ENCODE results near the gene PRKCA.

Gene PRKCA

GRCh38 chr17:66351033-66351432 lies 48.6 kb downstream of the PRKCA start:
- no peak overlapping the region for H3K9ac ChIP-seq
- H3K4me1 ChIP-seq (ENCODE audit: low read depth, poor library complexity, severe bottlenecking): no peaks in the 10 kb centered on the region
- no peak overlapping the region for H3K4me2 ChIP-seq
- H3K36me3 ChIP-seq (ENCODE audit: insufficient read depth): no peaks in the 10 kb centered on the region
- H2AFZ ChIP-seq (ENCODE audit: low read depth): no peak overlapping the region
- H3K27ac ChIP-seq: no peak overlapping the region
- H3K4me3 ChIP-seq (IDR thresholded peaks at IDR 0.05; ENCODE audit: insufficient read depth, low read depth, low read length): no peak overlapping the region
- TF ChIP-seq CTCF (conservative IDR thresholded peaks at IDR 0.05; ENCODE audit: low read depth, low read length): no peak
- H3K27me3 ChIP-seq (ENCODE audit: insufficient read depth, low read depth): no peaks in the 10 kb centered on the region
- H3K79me2 ChIP-seq (ENCODE audit: insufficient read depth, low read depth): no peaks in the 10 kb centered on the region
- H4K20me1 ChIP-seq (ENCODE audit: insufficient read depth): no peaks in the 10 kb centered on the region

DNA sequence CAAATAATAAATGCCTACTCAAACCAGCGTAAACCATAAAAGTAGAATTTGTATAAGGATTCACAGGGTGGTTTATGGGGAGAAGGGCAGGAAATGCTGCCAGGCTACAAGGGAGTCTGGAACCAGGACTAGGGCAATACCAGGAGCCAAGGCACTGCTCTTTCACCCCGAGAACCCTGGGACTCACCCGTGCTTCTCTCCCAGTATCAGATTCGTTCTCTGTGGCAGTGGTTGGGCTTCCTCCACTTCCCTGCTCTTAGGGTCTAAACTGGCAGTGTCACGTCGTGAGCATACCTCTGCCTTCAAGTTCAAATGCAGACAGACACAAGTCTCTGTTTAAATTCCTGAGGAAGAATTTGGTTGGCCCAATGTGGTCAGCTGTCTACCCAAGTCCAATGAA lies 49.3 kb downstream of the PRKCA start:
- no peak for TF ChIP-seq CTCF (conservative IDR thresholded peaks at IDR 0.05; ENCODE audit: low read depth, low read length)
- H3K36me3 ChIP-seq (ENCODE audit: insufficient read depth): no peaks in the 10 kb centered on the region
- no peaks in the 10 kb centered on the region for H3K27me3 ChIP-seq (ENCODE audit: insufficient read depth, low read depth)
- H3K4me1 ChIP-seq (ENCODE audit: low read depth, poor library complexity, severe bottlenecking): no peaks in the 10 kb centered on the region
- H4K20me1 ChIP-seq (ENCODE audit: insufficient read depth): no peaks in the 10 kb centered on the region
- H3K4me2 ChIP-seq: no peak overlapping the region
- H3K9ac ChIP-seq: no peak overlapping the region
- H3K27ac ChIP-seq: no peak overlapping the region
- H3K79me2 ChIP-seq (ENCODE audit: insufficient read depth, low read depth): no peaks in the 10 kb centered on the region
- no peak overlapping the region for H3K4me3 ChIP-seq (IDR thresholded peaks at IDR 0.05; ENCODE audit: insufficient read depth, low read depth, low read length)
- H2AFZ ChIP-seq (ENCODE audit: low read depth): no peak overlapping the region

- H3K9ac ChIP-seq: no peak overlapping the region
- no peak overlapping the region for H2AFZ ChIP-seq (ENCODE audit: low read depth)
- TF ChIP-seq CTCF (conservative IDR thresholded peaks at IDR 0.05; ENCODE audit: low read depth, low read length): no peak
- no peak overlapping the region for H3K27ac ChIP-seq
- H4K20me1 ChIP-seq (ENCODE audit: insufficient read depth): no peaks in the 10 kb centered on the region
- no peaks in the 10 kb centered on the region for H3K36me3 ChIP-seq (ENCODE audit: insufficient read depth)
- no peak overlapping the region for H3K4me3 ChIP-seq (IDR thresholded peaks at IDR 0.05; ENCODE audit: insufficient read depth, low read depth, low read length)
- H3K79me2 ChIP-seq (ENCODE audit: insufficient read depth, low read depth): no peaks in the 10 kb centered on the region
- H3K4me2 ChIP-seq: no peak overlapping the region
- no peaks in the 10 kb centered on the region for H3K4me1 ChIP-seq (ENCODE audit: low read depth, poor library complexity, severe bottlenecking)
- no peaks in the 10 kb centered on the region for H3K27me3 ChIP-seq (ENCODE audit: insufficient read depth, low read depth)
Observed at GRCh38 chr17:66353937-66354401, 51.6 kb downstream of the PRKCA start.

GRCh38 chr17:66354472-66354871 lies 52.1 kb downstream of the PRKCA start:
- TF ChIP-seq CTCF (conservative IDR thresholded peaks at IDR 0.05; ENCODE audit: low read depth, low read length): no peak
- no peaks in the 10 kb centered on the region for H3K4me1 ChIP-seq (ENCODE audit: low read depth, poor library complexity, severe bottlenecking)
- H3K27me3 ChIP-seq (ENCODE audit: insufficient read depth, low read depth): no peaks in the 10 kb centered on the region
- no peak overlapping the region for H3K27ac ChIP-seq
- H3K79me2 ChIP-seq (ENCODE audit: insufficient read depth, low read depth): no peaks in the 10 kb centered on the region
- H2AFZ ChIP-seq (ENCODE audit: low read depth): no peak overlapping the region
- no peak overlapping the region for H3K4me3 ChIP-seq (IDR thresholded peaks at IDR 0.05; ENCODE audit: insufficient read depth, low read depth, low read length)
- H3K36me3 ChIP-seq (ENCODE audit: insufficient read depth): no peaks in the 10 kb centered on the region
- H3K9ac ChIP-seq: no peak overlapping the region
- H3K4me2 ChIP-seq: no peak overlapping the region
- no peaks in the 10 kb centered on the region for H4K20me1 ChIP-seq (ENCODE audit: insufficient read depth)
